Colonic mucosa (tissue), 4 donors: ENCODE data around the gene FILIP1. TPM values are rescaled to one million over a fixed set of nuclear protein-coding genes. Genes with fewer than 3 reads are reported as not detected.

Source experiments
- DNase-seq: peaks from one replicate; pipeline ENCODE4 v3.0.0-alpha.2; 2020
- H3K27ac ChIP-seq: fragments of 200-600 bp; one replicate; pipeline ENCODE4 v1.8.0; 2021
- H3K27me3 ChIP-seq: fragments of 200-600 bp; one replicate; pipeline ENCODE4 v1.8.0; 2021
- H3K36me3 ChIP-seq: fragments of 200-600 bp; one replicate; pipeline ENCODE4 v1.8.0; 2021
- H3K4me1 ChIP-seq: fragments of 200-600 bp; one replicate; pipeline ENCODE4 v1.8.0; 2021; ENCODE audit warnings: mild to moderate bottlenecking
- H3K4me3 ChIP-seq: fragments of 200-600 bp; one replicate; pipeline ENCODE4 v1.8.0; 2021
- H3K9ac ChIP-seq, 2 donors: one replicate each; pipeline ENCODE4 v1.7.0; 2013; ENCODE audit warnings: control low read depth in 2 of 2, low read depth in 2 of 2, low read length in 2 of 2
- H3K9me3 ChIP-seq: fragments of 200-600 bp; one replicate; pipeline ENCODE4 v1.8.0; 2021
- CTCF ChIP-seq: fragments of 200-600 bp; IDR thresholded peaks from one replicate; pipeline ENCODE4 v1.8.0; 2022; ENCODE audit warnings: antibody characterized with exemption, mild to moderate bottlenecking
- intact Hi-C: fragments of 100-400 bp; cut with DNase I; formaldehyde crosslinking; loops from one replicate; pipeline ENCODE4 v1.14.1; 2022
- total RNA-seq, 2 donors: library from RNA; stranded (reverse); fragmentation: NEBNext Ultra II Directional in 1 of 2; extraction: Animal tissue kit (Norgen Biotek cat#: 25700) in 1 of 2; gene quantifications; one replicate each; pipeline ENCODE4 v1.2.1, GENCODE V29; 2021
- donor health status: healthy.
- donor health status: DM: no; HTN: no; CAD: no.
- donor health status: DM: no; HTN: no; CAD: no.

The FILIP1 gene
- total RNA-seq, 2 donors from 2014 or later: 0.57 to 6.5 TPM

- Histone ChIP-seq H3K4me3 (no peak overlapping the region), H3K27ac (no peak overlapping the region)
- no peak for TF ChIP-seq CTCF
Measured at GRCh38 chr6:75353644-75354043, 140.0 kb downstream of the FILIP1 start.

GRCh38 chr6:75351570-75351969 is 142.0 kb downstream of the FILIP1 start:
- intact Hi-C loops: no loop called here
- no peak overlapping the region for H3K27ac ChIP-seq
- H3K9ac ChIP-seq: no peak overlapping the region
- no peak overlapping the region for H3K4me3 ChIP-seq
- no peaks in the 10 kb centered on the region for H3K27me3 ChIP-seq
- no peaks in the 10 kb centered on the region for H3K4me1 ChIP-seq
- no peak for TF ChIP-seq CTCF
- H3K9me3 ChIP-seq: no peaks in the 10 kb centered on the region
- no peak for DNase-seq
- H3K36me3 ChIP-seq: no peaks in the 10 kb centered on the region

More at GRCh38 chr6:75353644-75354043, 140.0 kb downstream of the FILIP1 start:
- Histone ChIP-seq H3K27me3 (no peaks in the 10 kb centered on the region), H3K9ac (no peak overlapping the region), H3K36me3 (no peaks in the 10 kb centered on the region), H3K9me3 (no peaks in the 10 kb centered on the region), H3K4me1 (no peaks in the 10 kb centered on the region)
- DNase-seq: no peak
- intact Hi-C loops: no loop called here

GRCh38 chr6:75350808-75351207 is 142.8 kb downstream of the FILIP1 start:
- H3K27ac ChIP-seq: no peak overlapping the region
- intact Hi-C loops: no loop called here

GRCh38 chr6:75350156-75350555 is 143.4 kb downstream of the FILIP1 start:
- no peak overlapping the region for H3K4me3 ChIP-seq
- H3K9me3 ChIP-seq: no peaks in the 10 kb centered on the region
- TF ChIP-seq CTCF: no peak

More at GRCh38 chr6:75350808-75351207, 142.8 kb downstream of the FILIP1 start:
- H3K4me3 ChIP-seq: no peak overlapping the region
- H3K27me3 ChIP-seq: no peaks in the 10 kb centered on the region
- H3K4me1 ChIP-seq: no peaks in the 10 kb centered on the region
- TF ChIP-seq CTCF: no peak
- no peak overlapping the region for H3K9ac ChIP-seq
- H3K36me3 ChIP-seq: no peaks in the 10 kb centered on the region
- H3K9me3 ChIP-seq: no peaks in the 10 kb centered on the region
- DNase-seq: no peak

GRCh38 chr6:75349262-75349984 is 144.2 kb downstream of the FILIP1 start:
- peak overlapping the region; percentile 19 for H3K4me3 ChIP-seq
- TF ChIP-seq CTCF: no peak

More at GRCh38 chr6:75350156-75350555, 143.4 kb downstream of the FILIP1 start:
- Histone ChIP-seq H3K4me1 (no peaks in the 10 kb centered on the region), H3K36me3 (no peaks in the 10 kb centered on the region), H3K9ac (no peak overlapping the region), H3K27ac (no peak overlapping the region), H3K27me3 (no peaks in the 10 kb centered on the region)
- intact Hi-C loops: no loop called here
- DNase-seq: no peak

More at GRCh38 chr6:75349262-75349984, 144.2 kb downstream of the FILIP1 start:
- no peaks in the 10 kb centered on the region for H3K4me1 ChIP-seq
- no peak for DNase-seq
- no peaks in the 10 kb centered on the region for H3K27me3 ChIP-seq
- H3K27ac ChIP-seq: no peak overlapping the region
- H3K9ac ChIP-seq: peak overlapping the region in 1 of 2 donors; percentile 43
- H3K36me3 ChIP-seq: no peaks in the 10 kb centered on the region
- no peaks in the 10 kb centered on the region for H3K9me3 ChIP-seq
- intact Hi-C loops: no loop called here
